ENCODE results near the gene MAFG.
A peak's percentile ranks its signal among the peaks of the same experiment; 100 is the strongest.

MAFG gene

DNA sequence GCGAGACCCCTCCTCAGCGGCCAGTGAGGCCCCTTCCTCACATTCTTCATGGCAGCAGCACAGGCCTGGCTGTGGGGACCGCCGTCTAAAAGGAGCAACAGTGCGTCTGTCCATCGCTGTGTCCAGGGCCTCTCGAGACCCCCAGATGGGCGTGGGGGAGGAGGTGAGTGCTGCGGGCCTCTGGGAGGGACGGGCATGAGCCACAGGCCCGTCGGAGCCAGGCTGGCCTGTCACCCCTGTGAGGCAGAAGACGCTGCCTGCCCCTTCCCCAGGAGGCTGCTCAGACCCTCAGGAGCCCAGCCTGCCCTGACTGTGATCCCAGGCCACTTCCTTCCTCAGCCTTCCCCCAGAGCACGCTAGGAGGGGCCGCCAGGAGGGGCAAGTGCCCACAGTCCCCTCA is 11.7 kb upstream of the MAFG start:
- POLR2A ChIA-PET (ENCODE audit: low non-redundant PET), result no interaction called here
- TF ChIP-seq, protein P1, sequence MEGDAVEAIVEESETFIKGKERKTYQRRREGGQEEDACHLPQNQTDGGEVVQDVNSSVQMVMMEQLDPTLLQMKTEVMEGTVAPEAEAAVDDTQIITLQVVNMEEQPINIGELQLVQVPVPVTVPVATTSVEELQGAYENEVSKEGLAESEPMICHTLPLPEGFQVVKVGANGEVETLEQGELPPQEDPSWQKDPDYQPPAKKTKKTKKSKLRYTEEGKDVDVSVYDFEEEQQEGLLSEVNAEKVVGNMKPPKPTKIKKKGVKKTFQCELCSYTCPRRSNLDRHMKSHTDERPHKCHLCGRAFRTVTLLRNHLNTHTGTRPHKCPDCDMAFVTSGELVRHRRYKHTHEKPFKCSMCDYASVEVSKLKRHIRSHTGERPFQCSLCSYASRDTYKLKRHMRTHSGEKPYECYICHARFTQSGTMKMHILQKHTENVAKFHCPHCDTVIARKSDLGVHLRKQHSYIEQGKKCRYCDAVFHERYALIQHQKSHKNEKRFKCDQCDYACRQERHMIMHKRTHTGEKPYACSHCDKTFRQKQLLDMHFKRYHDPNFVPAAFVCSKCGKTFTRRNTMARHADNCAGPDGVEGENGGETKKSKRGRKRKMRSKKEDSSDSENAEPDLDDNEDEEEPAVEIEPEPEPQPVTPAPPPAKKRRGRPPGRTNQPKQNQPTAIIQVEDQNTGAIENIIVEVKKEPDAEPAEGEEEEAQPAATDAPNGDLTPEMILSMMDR (conservative IDR thresholded peaks at IDR 0.05; ENCODE audit: low read depth), result no peak
- CTCF ChIA-PET, result interaction anchor here (1.4 kb wide), 1 partner anchor 20 kb away, joined by 4 read pairs; no protein-coding TSS in a partner anchor
- DNase-seq (ENCODE audit: low spot score), result no peak
- peak overlapping the region; percentile 15; the same call in 1 of the 2 replicates for H3K27ac ChIP-seq

DNA sequence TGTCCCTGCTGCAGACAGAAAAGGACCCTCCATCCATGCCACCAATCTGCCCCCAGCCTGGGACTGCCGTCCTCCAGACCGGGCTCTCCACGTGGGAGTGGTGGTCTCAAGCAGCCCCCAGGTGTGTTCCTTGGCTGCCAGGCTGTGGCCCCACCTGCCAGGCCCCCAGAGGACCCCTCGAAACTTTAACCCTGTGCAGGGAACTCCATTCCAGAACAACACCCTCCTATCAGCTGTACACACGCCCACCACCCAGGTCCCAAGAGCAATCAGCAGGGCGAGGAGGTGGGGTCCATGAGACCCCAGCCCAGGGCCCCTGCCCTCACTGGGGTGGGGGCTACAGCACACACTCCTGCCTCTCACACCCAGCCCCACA is 8.2 kb upstream of the MAFG start:
- H3K27ac ChIP-seq, result peak overlapping the region; percentile 98

DNA sequence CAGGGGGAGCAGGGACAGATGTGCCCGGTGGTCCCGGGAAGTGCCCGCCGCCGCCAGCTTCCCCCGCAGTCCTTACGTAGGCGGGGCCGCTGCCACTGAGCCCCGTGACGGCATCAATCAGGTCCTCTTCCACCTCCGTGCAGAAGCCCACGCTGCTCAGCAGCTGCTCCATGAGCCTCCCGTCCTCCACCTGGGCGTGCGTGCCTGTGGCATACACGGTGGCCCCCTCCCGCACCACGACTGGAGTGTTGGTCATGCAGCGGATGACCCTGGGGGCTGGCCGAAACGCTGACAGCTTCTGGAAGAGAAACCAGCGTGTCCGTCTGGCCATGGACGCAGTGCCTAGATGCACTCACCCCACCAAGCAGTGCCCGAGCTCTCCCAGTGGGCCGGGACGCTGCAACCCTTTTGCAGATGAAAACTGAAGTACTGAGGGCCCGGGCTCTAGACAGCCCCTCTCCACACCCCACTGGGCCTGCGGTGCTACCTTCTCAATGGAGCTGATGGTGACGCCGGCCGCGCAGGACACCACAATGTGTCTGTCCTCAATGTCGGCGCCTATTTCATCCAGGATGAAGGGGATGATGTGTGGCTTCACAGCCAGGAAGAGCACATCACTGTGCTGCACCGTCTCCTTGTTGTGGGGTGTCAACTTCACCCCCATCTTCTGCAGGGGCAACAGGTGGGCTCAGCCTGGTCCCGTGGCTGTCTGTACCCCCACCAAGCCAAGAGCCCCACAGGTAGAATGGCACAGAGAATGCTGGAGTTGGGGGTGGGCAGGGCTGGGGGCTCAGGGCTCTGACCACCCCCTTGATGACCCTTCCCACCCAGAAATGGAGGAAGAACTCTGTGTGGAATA is 7.5 kb upstream of the MAFG start:
- DNase-seq (ENCODE audit: low spot score), result no peak
- CTCF ChIA-PET, result interaction anchor here (1.8 kb wide), 1 partner anchor 25 kb away, joined by 6 read pairs; no protein-coding TSS in a partner anchor
- H3K27ac ChIP-seq, result peak overlapping the region; percentile 98
- POLR2A ChIA-PET (ENCODE audit: low non-redundant PET), result no interaction called here
- TF ChIP-seq, protein P1 (conservative IDR thresholded peaks at IDR 0.05; ENCODE audit: low read depth), result no peak

More for the DNA sequence above, 8.2 kb upstream of the MAFG start:
- CTCF ChIA-PET, result interaction anchor here (1.8 kb wide), 1 partner anchor 24 kb away, joined by 6 read pairs; no protein-coding TSS in a partner anchor
- POLR2A ChIA-PET (ENCODE audit: low non-redundant PET), result no interaction called here
- TF ChIP-seq, protein P1 (conservative IDR thresholded peaks at IDR 0.05; ENCODE audit: low read depth), result no peak
- DNase-seq (ENCODE audit: low spot score), result no peak

DNA sequence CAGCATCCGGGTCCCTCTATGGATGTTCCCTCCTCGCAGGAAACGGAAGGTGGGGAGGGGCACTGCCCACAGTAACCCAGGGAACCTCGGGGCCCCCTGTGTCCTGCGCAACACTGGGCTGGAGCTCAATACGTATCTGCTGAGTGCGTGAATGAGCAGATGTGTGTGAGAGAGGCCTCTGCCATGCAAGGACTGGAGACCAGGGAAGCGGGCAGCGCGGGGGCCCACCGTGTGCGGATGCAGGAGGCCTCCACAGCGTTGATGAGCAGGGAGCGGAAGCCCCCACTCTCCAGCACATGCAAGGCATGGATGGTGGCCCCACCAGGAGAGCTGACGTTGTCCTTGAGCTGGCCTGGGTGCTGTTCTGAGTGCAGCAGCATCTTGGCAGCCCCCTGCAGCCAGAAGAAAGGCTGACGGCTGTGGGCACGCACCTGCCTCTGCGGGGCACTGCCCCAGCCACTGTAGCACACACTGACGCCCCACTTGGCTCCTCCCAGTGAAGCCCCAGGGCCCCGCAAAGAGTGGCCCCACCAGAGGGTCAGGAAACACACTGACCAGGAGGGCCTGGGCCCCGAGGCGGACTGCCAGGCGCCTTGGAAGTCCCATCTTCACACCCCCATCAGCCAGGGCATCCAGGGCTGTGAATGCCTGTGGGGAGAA is 6.7 kb upstream of the MAFG start:
- TF ChIP-seq, protein P1 (conservative IDR thresholded peaks at IDR 0.05; ENCODE audit: low read depth), result no peak
- ChIA-PET POLR2A (ENCODE audit: low non-redundant PET) (no interaction called here), CTCF (no interaction called here)
- peak overlapping the region; percentile 98 for H3K27ac ChIP-seq
- no peak for DNase-seq (ENCODE audit: low spot score)

DNA sequence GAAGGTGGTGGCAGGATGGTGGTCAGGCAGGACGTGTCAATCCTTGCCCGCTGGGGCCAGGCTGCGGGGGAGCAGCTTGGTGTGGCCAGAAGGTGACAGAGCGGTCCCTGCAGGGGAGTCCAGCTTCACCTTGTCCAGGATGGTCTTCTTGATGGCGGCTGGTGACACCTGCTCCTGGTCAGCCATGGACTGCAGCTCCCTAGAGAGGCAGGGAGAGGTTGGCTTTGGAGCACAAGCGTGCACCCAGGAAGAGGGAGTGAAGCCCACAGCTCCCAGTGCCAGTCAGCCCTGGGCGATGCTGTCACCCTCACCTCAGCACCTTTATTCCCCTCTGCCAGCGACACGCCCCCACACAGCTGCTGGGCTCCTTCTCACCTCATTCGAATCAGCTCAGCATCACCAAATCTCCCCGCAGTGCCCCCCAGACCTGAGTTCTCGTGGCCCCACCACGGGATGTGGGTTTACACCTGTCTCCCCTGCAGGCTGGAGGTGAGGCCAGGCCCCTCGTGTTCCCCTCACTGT is 5.7 kb upstream of the MAFG start:
- peak overlapping the region; percentile 98 for H3K27ac ChIP-seq
- TF ChIP-seq, protein P1 (conservative IDR thresholded peaks at IDR 0.05; ENCODE audit: low read depth), result no peak
- POLR2A ChIA-PET (ENCODE audit: low non-redundant PET), result no interaction called here
- DNase-seq (ENCODE audit: low spot score), result no peak
- CTCF ChIA-PET, result interaction anchor here (0.8 kb wide), 1 partner anchor 26 kb away, joined by 4 read pairs; no protein-coding TSS in a partner anchor

DNA sequence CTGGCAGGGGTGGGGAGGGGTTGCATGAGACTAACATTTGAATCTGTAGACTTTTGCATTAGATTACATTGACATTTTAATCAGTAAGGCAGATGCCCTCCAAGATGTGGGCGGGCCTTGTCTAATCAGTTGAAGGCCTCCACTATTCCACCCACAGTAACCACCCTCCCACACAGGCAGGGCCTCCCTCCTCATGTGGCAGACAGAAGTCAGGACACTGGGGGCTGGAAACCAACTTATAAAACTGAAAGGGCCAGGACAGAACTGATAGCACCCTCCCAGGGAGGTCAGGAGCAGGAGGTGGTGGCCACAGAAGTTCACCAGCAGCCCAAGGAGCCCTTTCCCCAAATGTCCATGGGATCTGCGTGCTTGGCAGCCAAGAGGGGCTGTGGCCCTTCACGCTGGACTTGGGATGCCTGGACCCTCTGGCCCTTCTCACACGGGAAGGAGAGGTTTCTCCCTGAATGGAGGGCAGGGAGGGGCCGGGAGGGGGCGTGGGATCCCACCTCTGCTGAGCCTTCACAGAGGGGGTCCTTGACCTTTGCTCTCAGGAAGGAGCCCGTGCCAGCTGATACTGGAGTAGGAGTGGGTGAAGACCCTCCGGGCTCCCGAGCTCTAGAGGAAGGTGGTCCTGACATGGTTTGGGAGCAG is 4.9 kb upstream of the MAFG start:
- TF ChIP-seq, protein P1 (conservative IDR thresholded peaks at IDR 0.05; ENCODE audit: low read depth), result no peak
- ChIA-PET CTCF (no interaction called here), POLR2A (ENCODE audit: low non-redundant PET) (no interaction called here)
- H3K27ac ChIP-seq, result peak overlapping the region; percentile 98
- no peak for DNase-seq (ENCODE audit: low spot score)
